ENCODE results near the gene REP15. TPM values are rescaled to one million over a fixed set of nuclear protein-coding genes. Genes with fewer than 3 reads are reported as not detected.

Gene REP15
- total RNA-seq: 0.77 and 0.99 TPM in 2 replicates
- 0.78 and 0.95 TPM in 2 replicates for polyA plus RNA-seq
- polyA plus RNA-seq (2012): 0.49 and 0.97 TPM in 2 replicates
- 0.39 TPM in 1 of 2 replicates, not detected in the other for polyA minus RNA-seq (ENCODE audit: low replicate concordance)

GRCh38 chr12:27696293-27696652 lies at the start of gene REP15:
Gene REP15, plus strand, starts transcription at chr12:27696447. Its CDS starts 116 bp downstream, at chr12:27696563.
- Histone ChIP-seq H3K4me2 (ENCODE audit: extremely low read depth, insufficient read depth, low read length) (no peak within 1 kb of the TSS), H4K20me1 (ENCODE audit: control insufficient read depth, extremely low read depth, insufficient read depth, low read length) (no peaks in the 10 kb centered on the region), H3K27me3 (ENCODE audit: control insufficient read depth, insufficient read depth, low read length) (no peaks in the 10 kb centered on the region), H3K36me3 (ENCODE audit: control insufficient read depth, insufficient read depth, low read length) (peaks cover 2% of the 10 kb centered on the region), H3K9me3 (ENCODE audit: control insufficient read depth, insufficient read depth, low read depth, low read length) (no peaks in the 10 kb centered on the region), H3K79me2 (ENCODE audit: control insufficient read depth, insufficient read depth, low read length) (no peaks in the 10 kb centered on the region), H3K9ac (ENCODE audit: insufficient read depth, low read length) (no peak within 1 kb of the TSS), H3K27ac (ENCODE audit: insufficient read depth, low read length) (no peak within 1 kb of the TSS), H3K4me3 (replicated peaks in 1 of 4; ENCODE audit: control extremely low read depth in 1 of 4, insufficient read depth in 1 of 4, low read depth in 3 of 4, low read length in 4 of 4) (no peak within 1 kb of the TSS), H3K4me1 (ENCODE audit: control insufficient read depth, extremely low read depth, insufficient read depth, low read length) (no peaks in the 10 kb centered on the region), H2AFZ (ENCODE audit: low read length) (no peak within 1 kb of the TSS)
- TF ChIP-seq EZH2 (IDR thresholded peaks at IDR 0.05; ENCODE audit: low read length, missing control alignments): no peak
- no peak for TF ChIP-seq CTCF (conservative IDR thresholded peaks at IDR 0.05 in 1 of 2, IDR thresholded peaks at IDR 0.05 in 1 of 2; ENCODE audit: low read depth in 1 of 2, low read length in 2 of 2)
- no peak for DNase-seq (ENCODE audit: low read depth in 2 of 2)

- no peaks in the 10 kb centered on the region for H3K4me1 ChIP-seq (ENCODE audit: control insufficient read depth, extremely low read depth, insufficient read depth, low read length)
- peaks cover 4% of the 10 kb centered on the region for H3K36me3 ChIP-seq (ENCODE audit: control insufficient read depth, insufficient read depth, low read length)
- no peaks in the 10 kb centered on the region for H3K79me2 ChIP-seq (ENCODE audit: control insufficient read depth, insufficient read depth, low read length)
- no peaks in the 10 kb centered on the region for H3K9me3 ChIP-seq (ENCODE audit: control insufficient read depth, insufficient read depth, low read depth, low read length)
- H3K4me2 ChIP-seq (ENCODE audit: extremely low read depth, insufficient read depth, low read length): no peak overlapping the region
- H3K27ac ChIP-seq (ENCODE audit: insufficient read depth, low read length): no peak overlapping the region
- H3K27me3 ChIP-seq (ENCODE audit: control insufficient read depth, insufficient read depth, low read length): no peaks in the 10 kb centered on the region
- no peak overlapping the region for H2AFZ ChIP-seq (ENCODE audit: low read length)
- no peak for DNase-seq (ENCODE audit: low read depth in 2 of 2)
- no peaks in the 10 kb centered on the region for H4K20me1 ChIP-seq (ENCODE audit: control insufficient read depth, extremely low read depth, insufficient read depth, low read length)
- no peak overlapping the region for H3K9ac ChIP-seq (ENCODE audit: insufficient read depth, low read length)
- TF ChIP-seq EZH2 (IDR thresholded peaks at IDR 0.05; ENCODE audit: low read length, missing control alignments) (no peak), CTCF (conservative IDR thresholded peaks at IDR 0.05 in 1 of 2, IDR thresholded peaks at IDR 0.05 in 1 of 2; ENCODE audit: low read depth in 1 of 2, low read length in 2 of 2) (no peak)
- H3K4me3 ChIP-seq (replicated peaks in 1 of 4; ENCODE audit: control extremely low read depth in 1 of 4, insufficient read depth in 1 of 4, low read depth in 3 of 4, low read length in 4 of 4): no peak overlapping the region
These were observed 46.2 kb upstream of the REP15 start for GRCh38 chr12:27650011-27650410.

- H2AFZ ChIP-seq (ENCODE audit: low read length): no peak overlapping the region
- H3K9ac ChIP-seq (ENCODE audit: insufficient read depth, low read length): no peak overlapping the region
- H4K20me1 ChIP-seq (ENCODE audit: control insufficient read depth, extremely low read depth, insufficient read depth, low read length): no peaks in the 10 kb centered on the region
- H3K4me2 ChIP-seq (ENCODE audit: extremely low read depth, insufficient read depth, low read length): no peak overlapping the region
- no peaks in the 10 kb centered on the region for H3K27me3 ChIP-seq (ENCODE audit: control insufficient read depth, insufficient read depth, low read length)
- H3K4me3 ChIP-seq (replicated peaks in 1 of 4; ENCODE audit: control extremely low read depth in 1 of 4, insufficient read depth in 1 of 4, low read depth in 3 of 4, low read length in 4 of 4): no peak overlapping the region
- H3K27ac ChIP-seq (ENCODE audit: insufficient read depth, low read length): no peak overlapping the region
- H3K36me3 ChIP-seq (ENCODE audit: control insufficient read depth, insufficient read depth, low read length): peaks cover 2% of the 10 kb centered on the region
- no peaks in the 10 kb centered on the region for H3K79me2 ChIP-seq (ENCODE audit: control insufficient read depth, insufficient read depth, low read length)
- no peak for DNase-seq (ENCODE audit: low read depth in 2 of 2)
- H3K9me3 ChIP-seq (ENCODE audit: control insufficient read depth, insufficient read depth, low read depth, low read length): no peaks in the 10 kb centered on the region
- no peaks in the 10 kb centered on the region for H3K4me1 ChIP-seq (ENCODE audit: control insufficient read depth, extremely low read depth, insufficient read depth, low read length)
- TF ChIP-seq CTCF (conservative IDR thresholded peaks at IDR 0.05 in 1 of 2, IDR thresholded peaks at IDR 0.05 in 1 of 2; ENCODE audit: low read depth in 1 of 2, low read length in 2 of 2): no peak
- TF ChIP-seq EZH2 (IDR thresholded peaks at IDR 0.05; ENCODE audit: low read length, missing control alignments): no peak
These were observed 45.0 kb upstream of the REP15 start for GRCh38 chr12:27651201-27651600.

Measured in fibroblast of lung (primary cell).